ENCODE measurements around the gene MYH9.

The MYH9 gene

GRCh38 chr22:36287881-36288515 lies 99.8 kb downstream of the MYH9 start:
- TF ChIP-seq CTCF (IDR thresholded peaks at IDR 0.05; ENCODE audit: insufficient read depth, low read depth, low read length, missing control alignments) = no peak
- no peak for DNase-seq (ENCODE audit: low read depth)

DNA sequence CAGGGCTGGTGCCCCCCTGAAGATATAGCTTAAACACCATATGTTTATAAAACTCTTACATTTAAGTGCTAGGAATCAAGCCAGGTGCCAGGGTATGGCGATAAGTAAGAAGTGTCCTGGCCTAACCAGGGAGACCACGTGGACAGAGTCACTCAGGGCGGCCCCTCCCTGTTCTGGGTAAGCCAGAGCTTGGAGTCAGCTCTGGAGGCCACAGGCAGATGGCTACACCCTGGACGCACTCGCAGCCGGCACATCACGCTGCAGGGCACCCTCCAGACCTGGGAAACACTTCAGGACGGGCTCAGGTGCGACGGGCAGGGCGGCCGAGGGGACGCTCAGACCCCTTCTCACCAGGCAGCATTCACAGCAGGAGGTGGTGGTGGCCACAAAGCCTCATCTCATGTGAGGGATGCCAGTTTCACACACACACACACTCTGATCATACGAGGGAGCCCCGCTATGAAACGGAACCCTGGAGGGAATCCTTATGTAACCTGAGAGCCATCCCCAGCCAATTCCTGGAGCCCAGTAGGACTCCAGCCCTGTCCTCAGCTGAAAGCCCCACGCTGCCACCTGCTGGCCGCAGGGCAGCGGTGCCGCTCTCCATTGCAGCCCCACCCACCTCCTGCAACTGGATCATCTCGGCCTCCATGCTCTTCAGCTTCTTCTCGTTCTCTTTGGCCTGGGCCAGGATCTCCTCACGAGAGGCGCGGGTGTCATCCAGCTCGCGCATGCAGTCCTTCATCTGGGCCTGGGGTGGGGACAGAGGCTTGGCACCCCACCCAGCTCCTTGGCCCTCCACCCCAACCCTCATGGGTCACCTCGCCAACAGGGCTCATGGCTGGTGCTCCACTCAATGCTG lies 101.4 kb downstream of the MYH9 start:
- DNase-seq (ENCODE audit: low read depth) = peak; percentile 74
- peak; percentile 95 for TF ChIP-seq CTCF (IDR thresholded peaks at IDR 0.05; ENCODE audit: insufficient read depth, low read depth, low read length, missing control alignments)
- H3K4me3 ChIP-seq (ENCODE audit: low read depth, low read length) = no peak overlapping the region

More at GRCh38 chr22:36287881-36288515, 99.8 kb downstream of the MYH9 start:
- no peak overlapping the region for H3K4me3 ChIP-seq (ENCODE audit: low read depth, low read length)

DNA sequence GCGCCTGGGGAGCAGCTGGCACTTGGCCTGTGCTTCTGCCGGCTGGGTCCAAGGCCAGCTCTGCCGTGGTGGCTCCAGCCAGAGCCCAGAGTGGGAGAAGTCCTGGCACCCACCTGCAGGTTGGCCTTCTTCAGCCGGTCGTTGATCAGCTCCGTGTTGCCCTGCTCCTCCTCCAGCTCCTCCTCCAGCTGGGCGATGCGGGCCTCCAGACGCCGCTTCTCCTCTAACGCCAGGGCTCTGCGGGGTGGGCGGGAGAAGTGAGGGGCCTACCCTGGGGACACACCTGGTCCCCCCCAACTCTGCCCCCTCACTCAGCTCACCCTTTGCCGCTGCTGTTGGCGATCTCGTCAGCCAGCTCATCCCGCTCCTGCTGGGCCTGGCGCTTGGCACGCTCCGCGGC lies 102.2 kb downstream of the MYH9 start:
- TF ChIP-seq CTCF (IDR thresholded peaks at IDR 0.05; ENCODE audit: insufficient read depth, low read depth, low read length, missing control alignments) = no peak
- no peak for DNase-seq (ENCODE audit: low read depth)
- no peak overlapping the region for H3K4me3 ChIP-seq (ENCODE audit: low read depth, low read length)

GRCh38 chr22:36285017-36285416 lies 102.8 kb downstream of the MYH9 start:
- no peak for DNase-seq (ENCODE audit: low read depth)
- no peak for TF ChIP-seq CTCF (IDR thresholded peaks at IDR 0.05; ENCODE audit: insufficient read depth, low read depth, low read length, missing control alignments)
- no peak overlapping the region for H3K4me3 ChIP-seq (ENCODE audit: low read depth, low read length)

DNA sequence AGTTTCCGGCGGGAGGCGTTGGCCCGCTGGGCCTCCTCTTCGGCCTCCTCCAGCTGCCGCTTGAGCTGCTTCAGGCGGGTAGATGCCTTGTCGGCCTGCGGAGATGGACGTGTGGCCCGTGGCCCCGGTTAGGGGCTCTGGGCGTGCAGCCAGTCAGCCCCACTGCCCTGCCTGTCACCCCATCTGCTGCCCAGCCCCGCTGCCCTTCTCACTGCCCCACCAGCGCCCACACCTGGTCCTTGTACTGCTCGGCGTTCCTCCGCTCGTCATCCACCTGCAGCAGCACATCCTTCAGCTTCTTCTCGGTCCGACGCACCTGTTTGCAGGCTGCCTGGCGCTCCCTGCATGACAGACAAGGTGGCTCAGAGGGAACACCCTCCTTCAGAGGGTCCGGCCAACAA lies 103.6 kb downstream of the MYH9 start:
- no peak for DNase-seq (ENCODE audit: low read depth)
- TF ChIP-seq CTCF (IDR thresholded peaks at IDR 0.05; ENCODE audit: insufficient read depth, low read depth, low read length, missing control alignments) = no peak
- no peak overlapping the region for H3K4me3 ChIP-seq (ENCODE audit: low read depth, low read length)

DNA sequence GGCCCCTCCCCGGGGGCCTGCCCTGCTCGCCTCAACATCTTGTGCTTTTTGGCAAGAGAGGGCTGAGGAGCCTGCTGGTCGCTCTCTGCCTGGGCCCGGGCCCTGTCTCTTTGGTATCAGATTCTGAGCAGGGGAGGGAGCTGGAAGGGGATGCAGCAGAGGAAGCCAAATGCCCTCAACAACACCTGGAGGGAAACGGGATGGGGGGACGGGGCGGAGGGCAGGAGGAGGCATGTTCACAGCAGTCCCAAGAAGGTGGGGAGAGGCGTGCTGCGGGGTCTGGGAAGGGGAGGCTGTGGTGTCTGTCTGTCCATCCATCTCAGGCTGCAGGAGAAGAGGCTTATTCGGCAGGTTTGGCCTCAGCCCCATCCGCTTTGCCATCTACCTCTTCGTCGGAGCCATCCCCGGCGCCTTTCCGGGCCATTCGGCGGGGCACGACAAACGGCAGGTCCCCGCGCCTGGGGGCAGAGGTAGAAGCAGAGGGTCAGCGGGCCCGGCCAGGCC lies 105.4 kb downstream of the MYH9 start:
- no peak for DNase-seq (ENCODE audit: low read depth)
- H3K4me3 ChIP-seq (ENCODE audit: low read depth, low read length) = no peak overlapping the region
- no peak for TF ChIP-seq CTCF (IDR thresholded peaks at IDR 0.05; ENCODE audit: insufficient read depth, low read depth, low read length, missing control alignments)

Measured in GM12865 (cell line).